Heart right ventricle (tissue), 16 donors: ENCODE results near the gene HLA-DQB2. TPM values are rescaled to one million over a fixed set of nuclear protein-coding genes. Genes with fewer than 3 reads are reported as not detected.

ENCODE experiments used
- ATAC-seq, 8 donors: fragments of 200-7000 bp; cut with Tn5 transposase; one replicate each; pipeline ENCODE4 v1.9.1; 2020; ENCODE audit warnings: mild to moderate bottlenecking in 8 of 8, moderate library complexity in 8 of 8, moderate number of reproducible peaks in 1 of 8
- DNase-seq, 2 donors: peaks; one replicate each; pipeline ENCODE4 v3.0.0-alpha.2; 2020
- H3K27ac ChIP-seq, 10 donors: fragments of 200-600 bp; sonication (generic) in 2 of 10; one replicate each; pipeline versions ENCODE4 v1.5.0 to v1.8.0; 2020 to 2022; ENCODE audit warnings: mild to moderate bottlenecking in 3 of 10
- H3K27me3 ChIP-seq, 7 donors: fragments of 200-600 bp; one replicate each; pipeline ENCODE4 v1.8.0; 2021 to 2022; ENCODE audit warnings: mild to moderate bottlenecking in 2 of 7
- H3K36me3 ChIP-seq, 9 donors: fragments of 200-600 bp; sonication (generic) in 1 of 9; one replicate each; pipeline versions ENCODE4 v1.5.0 to v1.8.0; 2020 to 2022; ENCODE audit warnings: mild to moderate bottlenecking in 2 of 9
- H3K4me1 ChIP-seq, 9 donors: fragments of 200-600 bp; sonication (generic) in 1 of 9; one replicate each; pipeline versions ENCODE4 v1.5.0 to v1.8.0; 2020 to 2022; ENCODE audit warnings: mild to moderate bottlenecking in 4 of 9
- H3K4me3 ChIP-seq, 10 donors: fragments of 200-600 bp; sonication (generic) in 2 of 10; one replicate each; pipeline versions ENCODE4 v1.5.0 to v1.8.0; 2020 to 2022; ENCODE audit warnings: mild to moderate bottlenecking in 7 of 10, moderate library complexity in 2 of 10
- H3K9me3 ChIP-seq, 11 donors: fragments of 200-600 bp in 10 of 11; sonication (generic) in 2 of 11; one replicate each; pipeline versions ENCODE4 v1.5.0 to v1.8.0; 2013 to 2022; ENCODE audit warnings: mild to moderate bottlenecking in 2 of 11, control low read depth in 1 of 11, moderate library complexity in 1 of 11
- CTCF ChIP-seq, 9 donors: fragments of 200-600 bp; sonication (generic) in 2 of 9; IDR thresholded peaks; one replicate each; pipeline versions ENCODE4 v1.5.0 to v1.8.0; 2021 to 2022; ENCODE audit warnings: antibody characterized with exemption in 9 of 9, mild to moderate bottlenecking in 5 of 9, moderate library complexity in 1 of 9
- WGBS, 2 donors: extraction: QIAGEN DNeasy Blood & Tissue Kit; methylation state at CpG; one replicate each; pipeline ENCODE4 v1.1.7; 2013; ENCODE audit warnings: inconsistent platforms in 1 of 2; 5-methylcytosine and 5-hydroxymethylcytosine counted together
- intact Hi-C, 10 donors: fragments of 100-400 bp; cut with DNase I; formaldehyde crosslinking; loops; one replicate each; pipeline versions ENCODE4 v1.11.1 to v1.14.2; 2022
- polyA plus RNA-seq, 2 donors: library from polyadenylated mRNA; stranded (reverse); fragments of 200-250 nt; gene quantifications; one replicate each; pipeline ENCODE4 v1.2.3, GENCODE V29; 2013
- total RNA-seq, 10 donors: library from RNA; stranded (reverse); fragmentation: NEBNext Ultra II Directional in 3 of 10; extraction: Animal tissue kit (Norgen Biotek cat#: 25700) in 3 of 10; gene quantifications; one replicate each; pipeline versions ENCODE4 v1.2.1 to v1.2.4, GENCODE V29; 2021 to 2023
- donor health status: Arrhythmogenic right ventricular cardiomyopathy.
- donor health status: ischemic (EF 13 %, LVEDD 7.1; RV severe dilation, severe dysfunction).
- donor health status: healthy with polysubstance abuse.
- donor health status: DM: no; HTN: yes; CAD: no.
- donor health status: DM: no; HTN: no; CAD: no.
- donor health status: ischemic (EF 25% LVEDD 6.9; RV normal size, moderate dysfunction).
- donor health status: ischemic (EF 25% LVEDD 5.7; RV mildly dilated, moderate dysfunction).
- donor health status: healthy.
- donor health status: DM: yes; HTN: yes; CAD: no.
- donor health status: Ischemic cardiomyopathy.
- donor health status: ischemic (EF 35%, LVEDD 5.7; RV mildly dilated, moderate dysfunction).
- donor health status: nonischemic (EF 11% LVEDD 7.7; RV severe dilation, severe dysfunction).
- donor health status: DM: yes; HTN: yes; CAD: no.
- donor health status: PGD.
- donor health status: ischemic (EF 29% LVEDD 5.4; RV normal size, mild dysfunction).
- donor health status: nonischemic (EF 23%, LVEDD 6.1; RV moderate dilation, normal function).

Gene HLA-DQB2
- total and polyA plus RNA-seq, 12 donors: 0.30 to 14.6 (median 0.92) TPM; not detected in 4

GRCh38 chr6:32741031-32741960, 22.0 kb downstream of the HLA-DQB2 start, which contains the start of gene HLA-DQA2:
Gene HLA-DQA2 (plus strand): TSS chr6:32741391. CDS start chr6:32741444, 53 bp downstream.
- Histone ChIP-seq H3K27me3 (peaks cover 0 to 94% (median 13%) of the 10 kb centered on the region in 7 donors), H3K27ac (no peak within 1 kb of the TSS), H3K9me3 (no peaks in the 10 kb centered on the region), H3K36me3 (no peaks in the 10 kb centered on the region), H3K4me1 (no peaks in the 10 kb centered on the region), H3K4me3 (no peak within 1 kb of the TSS)
- no peak for TF ChIP-seq CTCF (IDR thresholded peaks at IDR 0.05)
- DNase-seq (no peak), ATAC-seq (no peak)
- intact Hi-C loops: loop anchor here in 1 of 10 donors (10.0 kb wide), 1 partner anchor 96 kb away; no protein-coding TSS in a partner anchor
- WGBS, 2 donors: 74 to 78% methylated on average over 7 of the region's 7 CpGs

- H3K27me3 ChIP-seq: peaks cover 0 to 92% (median 11%) of the 10 kb centered on the region in 7 donors
- TF ChIP-seq CTCF (IDR thresholded peaks at IDR 0.05): no peak
Measured at GRCh38 chr6:32738126-32738525, 25.2 kb downstream of the HLA-DQB2 start.

GRCh38 chr6:32718879-32719278, 44.5 kb downstream of the HLA-DQB2 start:
- Histone ChIP-seq H3K9me3 (no peaks in the 10 kb centered on the region), H3K4me1 (no peaks in the 10 kb centered on the region), H3K4me3 (no peak overlapping the region), H3K27ac (no peak overlapping the region), H3K36me3 (no peaks in the 10 kb centered on the region), H3K27me3 (peaks cover 0 to 74% (median 0%) of the 10 kb centered on the region in 7 donors)
- ATAC-seq (no peak), DNase-seq (no peak)
- WGBS, 2 donors: 67 to 73% methylated on average over 3 of the region's 3 CpGs
- intact Hi-C loops: loop anchor here in 1 of 10 donors (10.0 kb wide), 1 partner anchor 56 kb away; no protein-coding TSS in a partner anchor
- no peak for TF ChIP-seq CTCF (IDR thresholded peaks at IDR 0.05)

More at GRCh38 chr6:32738126-32738525, 25.2 kb downstream of the HLA-DQB2 start:
- no peak for ATAC-seq
- H3K27ac ChIP-seq: no peak overlapping the region
- H3K4me3 ChIP-seq: no peak overlapping the region
- no peak for DNase-seq
- no peaks in the 10 kb centered on the region for H3K36me3 ChIP-seq
- no peaks in the 10 kb centered on the region for H3K4me1 ChIP-seq
- peaks cover 0 to 4% (median 0%) of the 10 kb centered on the region in 11 donors for H3K9me3 ChIP-seq
- intact Hi-C loops: no loop called here
- 45 to 62% methylated on average over 2 of the region's 2 CpGs for WGBS, 2 donors

GRCh38 chr6:32716396-32716795, 46.9 kb downstream of the HLA-DQB2 start:
- no peak for TF ChIP-seq CTCF (IDR thresholded peaks at IDR 0.05)
- H3K27me3 ChIP-seq: peaks cover 0 to 52% (median 0%) of the 10 kb centered on the region in 7 donors
- H3K36me3 ChIP-seq: no peaks in the 10 kb centered on the region
- ATAC-seq: no peak
- DNase-seq: no peak
- no peaks in the 10 kb centered on the region for H3K9me3 ChIP-seq
- no peak overlapping the region for H3K4me3 ChIP-seq
- 86 to 92% methylated on average over 3 of the region's 3 CpGs for WGBS, 2 donors
- H3K27ac ChIP-seq: no peak overlapping the region
- intact Hi-C loops: loop anchor here in 1 of 10 donors (10.0 kb wide), 1 partner anchor 58 kb away; no protein-coding TSS in a partner anchor
- peaks cover 0 to 7% (median 0%) of the 10 kb centered on the region in 9 donors for H3K4me1 ChIP-seq
